ENCODE measurements around the gene IL16.
"Not testable (repeated sequence)": the region's sequence is repeated elsewhere in the genome, so short reads cannot be mapped to it uniquely, and the experiment has no call there.

IL16 gene

DNA sequence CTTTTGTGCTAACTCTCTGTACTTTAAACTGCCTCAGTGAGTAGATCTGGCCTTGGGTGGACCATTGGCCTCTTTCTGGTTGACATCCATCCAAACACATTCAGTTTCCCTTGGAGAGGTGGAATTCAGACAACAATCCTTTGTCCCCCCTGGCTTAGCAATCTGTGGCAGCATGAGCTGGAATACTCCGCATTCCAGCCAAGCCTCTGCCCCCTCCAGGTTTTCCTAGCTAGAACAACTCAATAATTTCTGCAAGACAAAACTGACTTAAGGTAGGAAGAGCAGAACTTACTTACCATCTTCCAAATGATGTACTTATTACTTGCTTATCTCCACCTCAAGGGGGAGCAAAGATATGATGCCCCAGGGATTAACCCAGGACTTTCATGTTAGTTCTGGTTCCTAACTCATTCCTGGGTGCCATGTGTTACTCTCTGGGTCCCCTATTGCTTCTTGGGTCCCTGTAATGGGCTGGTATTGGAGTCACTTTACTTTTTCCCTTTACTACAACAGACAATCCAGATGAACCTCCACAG lies 21.8 kb upstream of the IL16 start:
- DNase-seq = no peak

DNA sequence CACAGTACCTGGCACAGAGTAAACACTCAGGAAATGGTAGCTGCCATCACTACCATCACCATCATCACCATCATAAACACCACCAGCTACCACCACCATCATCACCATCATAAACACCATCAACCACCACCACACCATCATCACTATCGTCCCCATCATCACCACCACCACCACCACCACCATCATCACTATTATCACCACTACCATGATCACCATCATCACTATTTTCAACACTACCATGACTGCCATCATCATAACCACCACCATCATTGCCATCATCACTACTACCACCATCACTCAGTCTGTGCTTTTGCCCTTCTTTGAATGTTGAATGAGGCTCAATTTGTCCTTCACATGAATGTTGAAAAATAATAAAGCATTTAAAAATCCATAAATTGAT lies 21.2 kb upstream of the IL16 start:
- no peak for DNase-seq

DNA sequence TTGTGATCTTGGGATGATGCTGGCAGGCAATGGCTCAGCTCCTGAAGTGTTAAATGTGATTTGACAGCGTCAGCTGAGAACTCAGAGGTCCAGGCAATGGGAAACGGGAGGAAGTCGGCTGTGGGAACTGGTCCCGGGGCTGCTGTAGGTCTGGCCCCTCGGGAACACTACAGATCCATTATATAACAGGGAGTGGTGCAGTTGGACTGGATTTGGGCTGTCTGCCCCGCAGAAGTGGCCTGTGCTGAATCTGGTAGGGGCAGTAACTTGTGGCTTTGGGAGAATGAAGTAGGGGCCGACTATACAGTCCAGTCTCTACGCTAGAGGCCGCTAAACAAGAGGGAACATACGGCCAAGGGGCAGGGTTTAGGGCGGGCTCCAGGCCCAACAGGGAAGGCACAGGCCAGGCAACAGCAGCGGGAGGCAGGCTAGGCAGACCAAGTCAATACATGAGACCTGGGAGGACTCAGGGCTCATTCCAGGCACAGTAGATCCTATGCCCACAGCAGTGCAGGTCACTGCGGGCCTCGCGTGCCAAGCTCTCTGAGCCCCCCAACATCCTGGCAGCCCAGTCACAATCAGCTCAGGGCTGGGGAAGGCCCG lies 20.3 kb upstream of the IL16 start:
- no peak for DNase-seq

DNA sequence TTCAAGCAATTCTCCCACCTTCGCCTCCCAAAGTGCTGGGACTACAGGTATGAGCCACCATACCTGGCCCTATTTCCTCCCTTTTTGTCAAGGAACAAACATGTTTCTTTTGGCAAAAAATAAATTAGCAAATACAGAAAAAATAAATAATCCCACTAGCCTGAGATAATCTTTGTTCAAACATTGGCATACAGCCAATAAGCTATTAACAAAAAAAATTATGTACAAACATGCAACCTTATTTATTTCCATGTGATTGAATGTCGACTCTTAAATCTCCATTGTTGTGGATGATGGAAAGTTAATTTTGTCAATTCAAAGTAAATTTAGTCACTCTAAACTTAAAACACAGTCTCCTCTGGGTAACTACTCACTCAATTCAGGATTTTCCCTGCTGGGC lies 18.3 kb upstream of the IL16 start:
- DNase-seq = no peak

DNA sequence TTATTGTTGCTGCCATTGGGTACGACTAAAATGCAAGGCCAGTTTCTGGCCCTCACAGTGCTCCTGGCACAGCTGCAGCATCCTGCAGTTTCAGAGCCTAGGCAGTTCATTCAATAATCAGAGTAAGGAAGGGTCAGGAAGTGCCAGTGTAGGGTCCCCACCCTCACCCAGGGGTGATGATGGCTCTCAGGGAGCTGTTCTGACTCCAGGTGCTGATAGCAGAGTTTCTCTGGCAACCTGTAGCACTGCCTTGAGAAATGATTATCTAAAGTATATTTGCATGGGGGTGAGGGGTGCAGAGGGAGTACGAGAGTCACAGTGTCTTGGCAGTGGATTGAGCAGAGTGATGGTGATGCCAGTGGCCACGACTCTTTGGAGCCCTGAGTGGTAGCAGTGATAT lies 15.5 kb upstream of the IL16 start:
- no peak for DNase-seq

DNA sequence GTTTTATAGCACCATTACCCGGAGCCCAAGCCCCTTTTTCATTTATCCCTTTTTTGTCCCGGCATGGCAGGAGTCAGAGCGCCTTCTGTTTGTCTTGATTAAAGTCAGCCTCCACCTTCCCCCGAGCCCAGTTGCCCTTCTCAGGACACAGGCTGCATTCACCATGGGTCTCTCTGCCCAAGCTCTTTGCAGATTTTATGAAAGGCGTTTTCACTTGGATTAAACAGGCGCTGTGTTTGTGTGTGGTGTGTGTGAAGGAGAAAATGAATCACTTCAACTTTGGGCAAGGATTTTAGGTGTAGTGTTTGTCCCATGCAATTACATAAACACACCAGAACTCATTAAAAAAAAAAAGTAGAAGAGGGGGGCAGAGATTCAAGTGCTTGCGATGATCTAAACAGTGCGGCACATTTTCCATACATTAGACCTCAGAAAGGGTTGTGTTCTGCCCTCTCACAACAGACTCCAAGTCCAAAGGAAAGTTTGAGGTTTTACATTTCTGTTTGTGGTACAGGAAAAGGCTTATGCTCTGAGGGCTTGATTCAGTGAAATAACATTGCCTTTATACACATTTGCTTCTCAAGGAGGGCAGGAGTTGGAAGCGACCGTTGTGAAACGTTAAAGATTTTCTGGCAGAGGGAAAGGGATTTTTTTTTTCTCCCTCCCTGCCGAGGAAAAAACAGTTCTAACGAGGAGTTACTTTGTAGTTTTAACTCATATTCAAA lies 14.5 kb upstream of the IL16 start:
- no peak for DNase-seq

DNA sequence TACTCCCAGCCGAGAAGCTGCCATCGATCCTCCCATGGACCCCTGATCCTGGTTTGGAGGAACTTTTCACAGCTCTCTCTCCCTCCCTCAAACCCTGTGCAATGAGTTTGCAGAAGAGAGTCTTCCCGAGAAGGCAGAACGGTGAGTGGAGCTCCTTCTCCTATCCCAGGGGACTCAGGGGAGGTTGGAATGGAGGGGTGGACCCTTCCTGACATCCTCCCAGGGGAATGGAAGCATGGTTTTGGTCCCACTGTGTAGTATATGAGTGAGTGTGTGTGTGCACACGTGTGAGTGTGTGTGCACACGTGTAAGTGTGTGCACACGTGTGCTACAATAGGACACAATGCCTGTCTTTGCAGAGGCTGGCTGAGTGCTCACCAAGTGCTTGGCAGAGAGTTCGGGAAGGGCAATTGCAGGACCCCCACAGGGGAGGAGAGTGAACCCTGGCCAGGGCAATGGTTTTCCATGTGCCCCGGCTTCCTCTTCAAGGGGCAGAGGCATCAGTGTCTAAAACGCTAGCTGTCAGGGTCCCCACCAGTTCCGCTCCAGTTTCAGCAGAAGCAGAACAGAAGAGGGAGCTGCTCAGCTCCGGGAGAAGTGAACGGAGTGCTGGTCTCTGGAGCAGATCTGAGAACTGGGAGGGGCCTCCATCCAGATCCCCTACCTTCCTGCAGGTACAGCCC lies 13.8 kb upstream of the IL16 start:
- no peak for DNase-seq

DNA sequence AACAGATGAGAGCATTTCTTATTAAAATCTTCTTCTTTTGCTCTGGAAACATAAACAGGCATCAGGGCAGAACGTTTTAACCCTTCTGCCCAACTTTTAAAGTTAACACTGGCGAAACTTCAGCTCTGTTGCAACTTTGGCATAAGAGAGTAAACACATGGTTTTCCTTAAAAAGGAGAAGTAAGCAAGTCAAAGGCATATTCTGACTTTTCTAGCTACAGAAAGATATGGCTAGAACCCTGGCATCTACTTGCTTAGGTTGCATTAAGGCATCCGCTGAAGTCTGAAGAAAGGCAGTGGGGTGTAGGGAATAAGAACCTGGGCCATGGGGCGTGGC lies 13.3 kb upstream of the IL16 start:
- DNase-seq = no peak

DNA sequence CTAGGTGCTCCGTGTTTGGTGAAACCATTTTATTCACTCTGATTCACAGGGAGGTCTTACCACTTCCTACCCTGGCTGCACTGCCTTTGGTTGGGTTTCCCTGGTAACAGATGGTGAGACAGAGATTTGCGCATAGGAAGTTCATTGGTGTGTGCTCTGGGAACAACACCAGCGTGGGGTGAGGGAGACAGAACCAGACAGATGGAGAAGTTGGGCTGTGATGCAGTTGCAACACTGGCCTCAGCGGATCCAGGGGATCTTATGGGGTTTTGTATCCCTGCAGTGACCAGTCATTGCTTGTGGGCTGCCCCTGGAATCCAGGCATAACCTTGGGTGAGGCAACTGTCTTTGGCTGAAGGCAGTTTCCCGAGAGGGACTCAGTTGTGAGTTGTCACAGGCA lies 12.5 kb upstream of the IL16 start:
- no peak for DNase-seq

DNA sequence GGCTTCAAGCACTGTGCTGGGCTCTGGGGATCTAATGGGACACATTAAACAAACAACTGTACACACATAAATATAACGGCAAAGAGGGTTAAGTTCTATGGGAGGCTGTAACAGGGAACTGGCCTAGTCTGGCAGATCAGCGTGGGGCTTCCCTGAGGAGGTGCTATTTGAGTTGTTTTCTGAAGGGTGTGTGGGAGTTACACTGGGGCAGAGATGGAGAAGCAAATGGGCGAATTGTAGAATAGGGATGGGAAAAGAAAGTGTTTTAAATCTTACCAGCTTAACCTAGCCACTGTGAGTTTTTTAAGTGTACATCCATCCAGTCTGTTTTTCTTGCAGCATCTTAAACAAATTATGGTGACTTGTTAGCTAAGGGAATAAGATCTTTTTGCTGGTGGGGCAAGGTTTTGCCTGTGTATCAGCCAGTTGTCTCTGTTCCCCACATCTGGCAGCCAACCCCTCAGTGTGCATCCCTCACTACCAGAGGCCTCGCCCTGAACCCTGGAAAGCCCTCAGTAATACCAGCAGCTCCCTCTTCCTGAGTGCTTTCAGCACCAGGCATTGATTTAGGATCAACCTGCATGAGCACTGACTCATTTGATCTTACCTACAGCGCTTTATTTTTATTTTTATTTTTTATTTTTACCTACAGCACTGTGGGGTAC lies 10.9 kb upstream of the IL16 start:
- DNase-seq = no peak

DNA sequence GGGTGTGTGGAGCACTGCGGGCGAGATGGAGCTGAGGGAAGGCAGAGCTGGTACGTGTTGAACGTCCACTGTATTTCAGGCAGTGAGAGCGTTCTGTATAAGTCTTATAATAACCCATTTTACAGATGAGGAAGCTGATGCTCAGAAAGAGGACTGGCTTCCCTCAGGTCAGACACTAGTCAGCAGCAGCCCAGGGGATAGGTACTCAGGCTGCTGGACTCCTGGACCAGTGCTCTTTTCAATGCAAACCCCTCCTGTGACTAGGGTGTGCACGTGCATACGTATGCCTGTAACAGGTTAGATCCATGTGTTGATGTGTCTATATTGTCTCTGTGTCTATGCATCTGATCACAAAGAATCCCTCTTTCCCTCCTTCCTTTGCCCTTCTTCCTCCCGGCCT lies 8.3 kb upstream of the IL16 start:
- no peak for DNase-seq

DNA sequence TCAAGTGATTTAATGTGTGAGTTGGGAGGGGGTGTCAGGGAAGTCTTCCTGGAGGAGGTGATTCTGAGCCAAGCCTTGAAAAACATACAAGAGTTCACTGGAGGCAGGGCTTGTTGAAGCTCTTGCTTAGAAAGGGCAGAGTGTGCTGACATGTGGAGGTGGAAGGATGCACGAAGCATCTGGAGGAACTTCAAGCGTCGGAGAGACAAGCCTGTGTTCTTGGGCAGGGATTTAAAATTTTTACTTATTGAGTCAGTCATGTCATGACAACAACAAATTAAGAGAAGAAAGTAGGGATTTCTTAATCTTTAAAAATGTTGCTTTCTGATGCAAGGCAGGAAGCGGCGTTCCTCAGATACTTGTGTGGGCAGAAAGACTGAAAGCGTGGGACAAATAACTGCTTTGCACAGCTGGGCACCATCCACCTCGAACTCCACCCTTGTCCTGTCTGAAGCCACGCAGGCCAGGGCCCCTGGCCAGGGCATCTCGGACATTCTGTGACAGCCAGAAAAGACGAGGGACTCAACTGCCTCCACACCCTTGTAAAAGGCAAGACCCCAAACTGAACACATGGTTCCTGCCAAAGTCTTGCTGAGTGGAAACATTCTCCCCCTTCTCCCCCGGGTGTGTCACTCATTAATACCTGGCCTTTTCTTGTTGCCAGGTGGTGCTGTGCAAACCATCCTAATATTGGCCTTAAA lies 6.9 kb upstream of the IL16 start:
- no peak for DNase-seq

DNA sequence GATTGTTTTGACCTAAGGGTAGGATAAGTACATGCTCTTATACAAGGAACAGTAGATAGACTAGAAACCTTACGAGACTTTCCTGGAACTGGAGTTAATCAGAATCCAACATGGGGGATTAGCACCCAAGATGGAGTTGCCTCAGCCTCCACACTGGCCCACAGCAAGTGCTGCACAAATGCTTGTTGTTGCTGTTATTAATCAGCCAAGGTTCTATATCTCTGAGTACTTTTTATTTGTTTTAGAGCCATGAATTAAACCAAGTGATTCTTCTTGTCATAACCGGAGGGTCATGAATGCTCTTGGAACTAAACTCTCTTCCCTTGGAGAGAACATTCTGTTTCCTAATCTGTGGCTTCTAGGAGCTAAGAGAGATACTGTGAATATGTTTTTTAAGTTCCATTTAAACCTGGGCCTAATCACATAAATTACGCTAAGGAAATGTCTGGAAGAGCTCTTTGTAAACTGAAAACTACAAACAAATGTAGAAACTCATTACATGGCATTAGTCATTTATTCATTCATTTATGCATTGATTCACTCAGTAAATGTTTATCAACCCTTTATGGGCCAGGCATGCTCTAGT lies 5.7 kb upstream of the IL16 start:
- no peak for DNase-seq

DNA sequence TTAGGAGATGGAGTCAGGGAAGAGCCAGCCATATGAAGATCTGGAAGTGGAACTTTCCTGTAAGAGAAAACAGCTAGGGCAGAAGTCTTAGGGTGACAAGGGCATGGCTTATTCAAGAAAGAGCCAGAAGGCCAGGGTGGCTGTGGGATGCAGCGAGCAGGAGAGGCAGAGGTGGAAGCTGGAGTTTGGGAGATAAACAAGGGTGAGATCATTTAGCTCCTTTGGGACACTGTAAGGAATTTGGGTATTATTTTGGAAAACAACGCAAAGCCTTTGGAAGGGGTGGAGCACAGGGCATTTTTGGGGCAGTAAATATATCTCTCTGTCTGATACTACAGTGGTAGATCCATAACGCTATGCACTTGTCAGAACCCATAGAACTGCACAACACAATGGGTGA lies 5.0 kb upstream of the IL16 start:
- no peak for DNase-seq

DNA sequence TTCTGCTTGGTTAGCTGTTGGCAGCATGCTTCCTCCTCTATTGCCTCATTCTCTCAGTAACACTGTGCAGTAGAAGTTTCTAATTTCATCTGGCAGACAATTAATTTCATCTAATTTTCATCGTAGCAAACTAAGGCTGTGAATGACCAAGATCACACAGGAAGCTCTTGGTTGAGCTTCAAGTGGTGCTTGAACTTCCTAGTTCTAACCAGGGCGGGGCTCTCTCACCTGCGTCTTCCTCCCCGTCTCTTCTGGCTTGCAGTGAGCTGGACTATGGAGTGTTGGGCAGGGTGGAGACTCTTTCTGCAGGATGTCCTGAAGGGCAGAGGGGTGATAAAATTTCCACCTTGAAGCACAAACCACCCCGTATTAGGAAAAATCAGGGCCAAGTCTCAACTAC lies 2.0 kb upstream of the IL16 start:
- DNase-seq = no peak

DNA sequence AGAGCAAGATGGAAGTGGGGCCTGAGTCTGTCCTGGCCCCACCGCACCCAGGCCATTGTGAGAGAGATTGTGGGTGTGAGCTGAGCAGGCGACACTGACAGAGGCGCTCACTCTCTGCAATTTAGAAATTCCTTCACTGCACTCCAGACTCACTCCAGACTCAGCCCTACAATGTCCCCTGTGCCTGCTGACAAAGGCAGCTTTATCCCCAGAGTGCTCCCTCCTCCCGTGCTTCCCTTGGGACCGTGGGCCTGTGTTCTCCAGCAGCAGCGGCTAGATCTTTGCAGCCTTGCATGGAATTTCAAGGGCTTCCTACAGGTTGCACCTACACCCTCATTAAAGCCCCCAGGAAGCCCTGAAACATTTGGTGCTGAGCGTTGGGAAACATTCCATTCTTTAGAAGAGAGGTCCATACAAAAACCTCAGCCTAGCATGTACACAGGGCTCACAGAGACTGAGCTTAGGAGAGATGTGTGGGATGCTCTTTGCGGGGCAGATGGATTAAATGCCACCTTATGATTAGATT lies 1.3 kb upstream of the IL16 start:
- no peak for DNase-seq

DNA sequence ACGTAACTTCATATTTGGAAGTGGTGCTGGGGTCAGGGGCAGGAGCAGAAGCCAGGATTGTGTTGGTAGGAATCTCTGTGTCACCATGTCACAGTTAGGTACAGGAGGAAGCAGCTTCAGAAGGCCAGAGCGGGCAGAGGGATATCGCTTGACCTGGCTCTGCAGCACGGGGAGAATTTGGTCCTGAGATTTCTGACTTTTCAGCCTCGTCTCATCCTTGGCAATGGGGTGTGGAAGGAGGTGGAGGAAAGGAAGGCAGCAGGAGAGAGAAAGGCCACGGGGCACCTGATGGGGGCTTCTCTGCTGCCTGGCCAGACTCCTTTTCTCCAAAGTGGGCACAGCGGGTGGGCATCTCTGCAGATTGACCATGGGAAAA lies 564 bp downstream of the IL16 start:
- DNase-seq = no peak

DNA sequence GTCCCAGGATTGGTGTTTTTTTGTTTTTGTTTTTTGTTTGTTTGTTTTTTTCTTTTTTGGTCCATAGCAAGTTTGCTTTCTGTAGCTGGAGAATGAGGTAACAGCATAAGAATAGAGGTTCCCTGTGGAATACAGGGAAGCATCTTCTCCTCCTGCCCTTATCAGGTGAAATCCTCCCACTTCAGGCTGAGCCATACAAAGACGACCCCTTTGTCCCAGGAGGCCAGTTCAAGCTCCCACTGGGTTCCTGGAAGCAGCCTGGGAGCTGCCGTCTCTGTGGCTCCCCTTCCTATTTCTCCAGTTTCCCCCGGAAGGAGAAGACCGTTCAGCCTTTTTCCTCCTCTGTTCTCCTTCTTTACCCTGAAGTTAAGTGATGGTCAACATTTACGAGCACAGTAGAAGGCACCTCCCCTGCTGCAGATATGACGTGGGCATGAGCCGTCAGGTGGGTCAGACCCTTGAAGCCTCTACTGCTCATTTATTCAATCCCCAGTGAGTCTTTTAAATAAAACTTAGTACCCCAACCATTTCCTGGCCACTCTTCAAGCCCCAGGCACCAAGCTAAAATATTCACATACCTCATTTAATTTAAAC lies 1.1 kb downstream of the IL16 start:
- DNase-seq = no peak

DNA sequence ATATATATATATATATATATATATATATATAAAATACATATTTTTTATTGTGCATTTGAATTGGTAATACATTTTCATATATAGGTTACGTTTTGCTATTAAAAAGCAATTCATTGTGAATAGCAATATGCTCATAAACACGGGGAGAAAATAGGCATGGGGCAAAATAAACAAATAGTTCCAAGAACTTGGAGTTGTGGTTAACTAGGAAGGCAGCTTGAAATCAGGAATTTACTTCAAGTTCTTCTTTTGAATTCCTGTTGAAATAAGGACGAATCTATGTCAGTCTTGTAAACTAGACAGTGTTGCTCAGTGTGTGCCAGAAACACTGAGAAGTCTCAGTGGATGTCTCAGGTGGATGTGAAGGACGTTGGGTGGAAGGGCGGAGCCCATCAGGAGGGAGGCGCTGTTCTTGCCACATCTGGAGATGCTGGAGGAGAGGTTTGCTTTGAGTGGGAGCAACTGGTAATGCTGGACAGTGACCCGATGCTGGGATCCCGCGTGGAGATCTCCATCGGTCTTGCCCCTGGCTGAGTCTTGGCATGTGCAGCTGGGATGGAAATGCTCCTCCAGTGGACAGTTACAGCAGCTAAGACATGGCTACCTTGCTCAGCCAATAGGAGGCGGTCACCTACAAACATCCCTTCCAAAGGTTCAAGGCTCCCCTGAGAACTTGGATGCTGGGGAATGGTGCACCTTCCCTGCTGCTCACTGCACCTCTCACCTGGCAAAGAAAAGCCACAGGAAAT lies 2.5 kb downstream of the IL16 start:
- DNase-seq = no peak

DNA sequence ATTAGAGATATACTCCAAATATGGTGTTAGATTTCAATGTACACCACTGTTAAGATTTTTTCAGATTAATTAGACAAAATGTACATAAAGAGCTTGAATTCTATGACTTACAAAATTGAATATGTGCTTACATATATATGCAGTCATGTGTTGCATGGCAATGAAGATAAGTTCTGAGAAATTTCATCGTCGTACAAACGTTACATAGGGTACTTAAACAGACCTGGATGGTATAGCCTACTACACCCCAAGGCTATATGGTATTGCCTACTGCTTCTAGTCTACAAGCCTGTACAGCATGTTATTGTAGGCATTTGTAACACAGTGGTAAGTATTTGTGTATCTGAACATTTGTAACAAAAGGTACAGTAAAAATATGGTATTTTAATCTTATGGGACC lies 9.3 kb downstream of the IL16 start:
- DNase-seq = no peak

DNA sequence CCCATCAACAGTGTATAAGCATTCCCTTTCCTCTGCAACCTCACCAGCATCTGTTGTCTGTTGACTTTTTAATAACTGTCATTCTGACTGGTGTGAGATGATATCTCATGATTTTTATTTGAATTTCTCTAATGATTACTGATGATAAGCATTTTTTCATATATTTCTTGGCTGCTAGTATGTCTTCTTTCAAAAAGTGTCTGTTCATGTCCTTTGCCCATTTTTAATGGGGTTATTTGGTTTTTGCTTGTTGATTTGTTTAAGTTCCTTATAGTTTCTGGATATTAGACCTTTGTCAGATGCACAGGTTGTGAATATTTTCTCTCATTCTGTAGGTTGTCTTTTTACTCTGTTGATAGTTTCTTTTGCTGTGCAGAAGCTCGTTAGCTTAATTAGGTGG lies 11.3 kb downstream of the IL16 start:
- not testable (repeated sequence) for DNase-seq

All from CD4-positive, alpha-beta T cell treated with Interleukin-1 beta for 1 hour (primary cell).